ENCODE data around the gene TBCE.

DNA sequence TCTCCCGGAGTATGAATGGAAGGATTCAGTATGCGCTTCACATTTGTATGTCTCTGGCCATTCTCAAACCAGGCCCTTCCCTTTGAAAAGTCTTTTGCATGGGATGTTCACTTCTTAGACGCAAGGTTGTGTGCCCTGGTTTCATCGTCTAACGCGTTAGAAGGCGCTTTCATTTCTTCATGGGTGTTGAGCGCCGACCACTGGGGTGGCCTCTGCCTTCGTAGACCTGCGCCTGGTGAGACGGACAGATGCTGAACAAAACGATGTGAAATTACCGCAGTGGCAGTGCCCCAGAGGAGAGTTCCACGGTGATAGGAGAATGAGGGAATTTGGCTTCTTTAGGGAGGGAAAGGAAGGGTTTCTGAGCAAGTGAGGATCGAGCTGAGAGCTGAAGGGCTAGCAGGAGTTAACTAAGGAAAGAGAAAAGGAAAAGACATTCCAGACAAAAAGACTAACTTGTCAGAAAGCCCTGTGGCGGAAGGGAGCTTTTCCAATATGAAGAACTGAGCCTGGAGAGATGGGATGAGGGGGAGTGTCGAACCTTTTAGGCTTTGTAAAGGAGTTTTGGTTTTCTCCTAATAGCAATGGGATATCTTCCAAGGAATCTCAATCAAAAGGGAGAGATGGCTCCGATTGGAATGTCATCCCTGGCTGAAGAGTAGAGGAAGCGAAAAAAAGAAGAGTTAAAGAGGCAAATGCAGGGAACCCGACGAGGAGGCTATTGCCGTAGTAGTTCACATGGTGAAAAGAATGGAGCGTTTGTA is 37.9 kb upstream of the TBCE start:
- TF ChIP-seq CTCF (IDR thresholded peaks at IDR 0.05): no peak
- no peak for TF ChIP-seq POLR2A (IDR thresholded peaks at IDR 0.05)
- no peak for TF ChIP-seq EP300 (IDR thresholded peaks at IDR 0.05)
